ENCODE measurements around the gene AVPI1. TPM values are rescaled to one million over a fixed set of nuclear protein-coding genes. Genes with fewer than 3 reads are reported as not detected.

Gene AVPI1, protein sequence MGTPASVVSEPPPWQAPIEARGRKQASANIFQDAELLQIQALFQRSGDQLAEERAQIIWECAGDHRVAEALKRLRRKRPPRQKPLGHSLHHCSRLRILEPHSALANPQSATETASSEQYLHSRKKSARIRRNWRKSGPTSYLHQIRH
- total RNA-seq: 10 to 100 TPM; 29.9 to 65.5 (median 36.3) TPM

GRCh38 chr10:97686962-97687784 is at the start of gene AVPI1:
AVPI1 (minus strand) TSS chr10:97687241; CDS start chr10:97679905, 7,336 bp downstream.
- under 1% methylated on average over 29 of the region's 78 CpGs for WGBS

DNA sequence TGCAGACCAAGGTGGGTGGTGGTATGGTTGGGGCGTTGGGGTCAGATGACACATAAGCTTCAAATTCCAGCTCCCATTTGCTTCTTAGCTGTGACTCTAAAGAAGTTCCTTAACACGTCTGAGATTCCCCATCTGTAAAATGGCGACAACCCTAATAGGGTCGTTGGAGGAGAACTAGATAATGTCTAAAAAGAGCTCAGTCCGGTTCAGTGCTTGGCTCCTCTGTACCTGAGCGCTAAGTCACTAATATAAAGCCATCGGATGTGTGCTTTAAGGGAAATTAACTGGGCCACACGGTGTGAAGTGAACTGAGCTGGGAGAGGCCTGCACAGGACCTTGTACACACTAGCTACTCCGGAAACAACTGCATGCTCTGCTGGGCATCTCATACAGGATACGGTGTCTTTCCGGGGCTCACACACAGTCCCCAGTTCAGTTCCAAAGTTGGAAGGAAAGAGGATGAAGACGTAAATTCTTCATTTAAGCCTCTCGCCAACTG is 49.4 kb upstream of the AVPI1 start:
- no peaks in the 10 kb centered on the region for H3K27me3 ChIP-seq
- peak overlapping the region; percentile 73 to 93 (median 86) for H3K4me3 ChIP-seq
- no peak for TF ChIP-seq CTCF (IDR thresholded peaks at IDR 0.05)
- TF ChIP-seq EP300 (IDR thresholded peaks at IDR 0.05): no peak
- TF ChIP-seq POLR2A (IDR thresholded peaks at IDR 0.05; ENCODE audit: low read depth): no peak
- TF ChIP-seq POLR2AphosphoS5 (IDR thresholded peaks at IDR 0.05): no peak
- no peaks in the 10 kb centered on the region for H3K9me3 ChIP-seq
- no peak for DNase-seq (ENCODE audit: extremely low spot score)
- intact Hi-C loops (cut with DNase I): no loop called here
- H3K27ac ChIP-seq (replicated peaks in 1 of 4): peak overlapping the region; percentile 87 to 95 (median 90)
- WGBS: 78% methylated on average over 12 of the region's 13 CpGs
- peaks cover 15 to 38% (median 28%) of the 10 kb centered on the region in 4 donors for H3K4me1 ChIP-seq
- H3K36me3 ChIP-seq: peaks cover 0 to 30% (median 20%) of the 10 kb centered on the region in 4 donors

More at GRCh38 chr10:97686962-97687784, at the start of gene AVPI1:
- intact Hi-C loops (cut with DNase I): no loop called here
- Histone ChIP-seq H3K4me1 (peaks cover 58 to 72% (median 70%) of the 10 kb centered on the region in 4 donors), H3K27ac (replicated peaks in 1 of 4) (peak within 1 kb of the TSS; percentile 88 to 98 (median 94)), H3K9me3 (no peaks in the 10 kb centered on the region), H3K4me3 (peak within 1 kb of the TSS; percentile 76 to 94 (median 78)), H3K27me3 (no peaks in the 10 kb centered on the region), H3K36me3 (no peaks in the 10 kb centered on the region)
- DNase-seq (ENCODE audit: extremely low spot score): peak; percentile 99
- TF ChIP-seq POLR2AphosphoS5 (IDR thresholded peaks at IDR 0.05) (peak; percentile 97 to 100), POLR2A (IDR thresholded peaks at IDR 0.05; ENCODE audit: low read depth) (peak; percentile 92), CTCF (IDR thresholded peaks at IDR 0.05) (no peak), EP300 (IDR thresholded peaks at IDR 0.05) (peak; percentile 98)

DNA sequence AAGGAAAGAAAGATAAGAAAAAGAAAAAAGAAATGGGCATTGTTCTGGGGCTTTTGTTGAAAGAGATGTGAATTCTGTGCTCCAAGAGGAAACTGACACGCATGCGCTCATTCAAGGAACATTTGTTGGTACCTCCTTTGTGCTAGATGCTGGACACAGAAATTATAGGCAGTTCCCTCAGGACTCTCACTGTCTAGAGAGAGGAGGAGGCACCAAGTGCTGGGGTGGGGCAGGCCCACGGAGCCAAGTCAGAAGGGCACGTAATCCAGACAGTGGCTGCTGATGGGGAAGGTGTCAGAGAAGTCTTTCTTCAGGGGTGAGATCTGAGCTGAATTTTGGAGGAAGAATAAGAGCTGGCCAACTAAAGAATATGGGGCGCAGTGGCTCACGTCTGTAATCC is 47.0 kb upstream of the AVPI1 start:
- no peak overlapping the region for H3K27ac ChIP-seq (replicated peaks in 1 of 4)
- no peaks in the 10 kb centered on the region for H3K9me3 ChIP-seq
- 78% methylated on average over 6 of the region's 6 CpGs for WGBS
- intact Hi-C loops (cut with DNase I): loop anchor here (5.0 kb wide), 1 partner anchor 37 kb away; no protein-coding TSS in a partner anchor
- no peaks in the 10 kb centered on the region for H3K27me3 ChIP-seq
- peaks cover 0 to 8% (median 2%) of the 10 kb centered on the region in 4 donors for H3K36me3 ChIP-seq
- TF ChIP-seq CTCF (IDR thresholded peaks at IDR 0.05) (no peak), EP300 (IDR thresholded peaks at IDR 0.05) (no peak), POLR2AphosphoS5 (IDR thresholded peaks at IDR 0.05) (no peak), POLR2A (IDR thresholded peaks at IDR 0.05; ENCODE audit: low read depth) (no peak)
- H3K4me1 ChIP-seq: peaks cover 15 to 34% (median 25%) of the 10 kb centered on the region in 4 donors
- no peak for DNase-seq (ENCODE audit: extremely low spot score)
- H3K4me3 ChIP-seq: no peak overlapping the region

- no peaks in the 10 kb centered on the region for H3K27me3 ChIP-seq
- TF ChIP-seq POLR2A (IDR thresholded peaks at IDR 0.05; ENCODE audit: low read depth) (no peak), CTCF (IDR thresholded peaks at IDR 0.05) (no peak), EP300 (IDR thresholded peaks at IDR 0.05) (no peak), POLR2AphosphoS5 (IDR thresholded peaks at IDR 0.05) (no peak)
- H3K4me1 ChIP-seq: peaks cover 10 to 26% (median 18%) of the 10 kb centered on the region in 4 donors
- intact Hi-C loops (cut with DNase I): loop anchor here (2.0 to 5.0 kb wide), 2 partner anchors 36 to 58 kb away; no protein-coding TSS in a partner anchor
- 88% methylated on average over 5 of the region's 5 CpGs for WGBS
- peaks cover 0 to under 1% (median 0%) of the 10 kb centered on the region in 4 donors for H3K36me3 ChIP-seq
- H3K27ac ChIP-seq (replicated peaks in 1 of 4): no peak overlapping the region
- no peak overlapping the region for H3K4me3 ChIP-seq
- no peaks in the 10 kb centered on the region for H3K9me3 ChIP-seq
- DNase-seq (ENCODE audit: extremely low spot score): no peak
These were observed 46.2 kb upstream of the AVPI1 start for GRCh38 chr10:97733256-97733655.

All from esophagus muscularis mucosa (tissue), 4 donors.